Adrenal gland (tissue), 12 donors: ENCODE measurements around the gene LURAP1L. TPM values are rescaled to one million over a fixed set of nuclear protein-coding genes. Genes with fewer than 3 reads are reported as not detected.

Experiments used
- DNase-seq, 7 donors: peaks; one replicate each; pipeline ENCODE4 v3.0.0-alpha.2; 2019 to 2020
- H3K27ac ChIP-seq, 5 donors: fragments of 200-600 bp; sonication (generic) in 4 of 5; 1 replicate in 3 of 5; 2 replicates in 2 of 5; pipeline versions ENCODE4 v1.5.1 to v1.8.0; 2016 to 2020; ENCODE audit warnings: mild to moderate bottlenecking in 1 of 5
- H3K27me3 ChIP-seq: fragments of 200-600 bp; 2 replicates; pipeline ENCODE4 v1.8.0; 2021
- H3K36me3 ChIP-seq, 2 donors: fragments of 200-600 bp; replicated peaks in 1 of 2; 1 replicate in 1 of 2; 2 replicates in 1 of 2; pipeline versions ENCODE4 v1.5.1 to v1.8.0; 2018 to 2022
- H3K4me1 ChIP-seq, 2 donors: fragments of 200-600 bp; replicated peaks in 1 of 2; 1 replicate in 1 of 2; 2 replicates in 1 of 2; pipeline versions ENCODE4 v1.5.1 to v1.8.0; 2018 to 2021
- H3K4me3 ChIP-seq, 4 donors: fragments of 200-600 bp; sonication (generic) in 3 of 4; one replicate each; pipeline ENCODE4 v1.5.1; 2016 to 2018
- H3K9me3 ChIP-seq, 3 donors: fragments of 200-600 bp; sonication (generic) in 1 of 3; replicated peaks in 1 of 3; 1 replicate in 2 of 3; 2 replicates in 1 of 3; pipeline versions ENCODE4 v1.5.1 to v1.8.0; 2016 to 2021
- POLR2A ChIP-seq, 2 donors: fragments of 450-650 bp; IDR thresholded peaks; one replicate each; pipeline ENCODE4 v1.6.1; 2017; ENCODE audit warnings: antibody characterized with exemption in 2 of 2, mild to moderate bottlenecking in 2 of 2, moderate library complexity in 1 of 2
- WGBS, 4 donors: extraction: QIAGEN DNeasy Blood & Tissue Kit in 2 of 4; methylation state at CpG; one replicate each; pipeline versions ENCODE4 v1.1.5 to v1.1.7; 2013 to 2017; 5-methylcytosine and 5-hydroxymethylcytosine counted together
- intact Hi-C, 2 donors: fragments of 100-400 bp; cut with DNase I; formaldehyde crosslinking; loops; one replicate each; pipeline versions ENCODE4 v1.14.1 to v1.15.0; 2022 to 2023
- polyA plus RNA-seq, 3 donors: library from polyadenylated mRNA; stranded (reverse); fragments of 200-250 nt in 2 of 3; fragments of 350-450 nt in 1 of 3; fragmentation: Illumina TruSeq in 1 of 3; extraction: RNeasy Lipid Tissue Mini Kit (QIAGEN cat#74804) in 1 of 3; gene quantifications; one replicate each; pipeline ENCODE4 v1.2.3, GENCODE V29; 2013 to 2014
- total RNA-seq, 9 donors: library from RNA; depleted of rRNA in 4 of 9; stranded (reverse); fragments of >200 nt in 4 of 9; fragments of 120-200 nt in 1 of 9; fragmentation: NEBNext Ultra II Directional in 1 of 9; extraction: Animal tissue kit (Norgen Biotek cat#: 25700) in 1 of 9; gene quantifications; one replicate each; pipeline versions ENCODE4 v1.1.0 to v1.2.4, GENCODE V29; 2013 to 2023
- TF ChIP-seq, protein P1 (sequence below), 6 experiments: fragments of 450-650 bp in 4 of 6; fragments of 200-600 bp in 2 of 6; sonication (generic) in 1 of 6; IDR thresholded peaks; 1 replicate in 5 of 6; 2 replicates in 1 of 6; pipeline versions ENCODE4 v1.5.1 to v1.8.0; 2016 to 2021; ENCODE audit warnings: antibody characterized with exemption in 6 of 6, mild to moderate bottlenecking in 2 of 6, moderate library complexity in 1 of 6
- donor health status: healthy with polysubstance abuse.
- donor health status: Bipolar disorder and iron deficiency.
- donor health status: DM: yes; HTN: yes; CAD: no.
- donor health status: DM: no; HTN: no; CAD: no.
- donor health status: DM: no; HTN: no; CAD: no.
- donor health status: DM: yes; HTN: yes; CAD: no.

The LURAP1L gene
- total and polyA plus RNA-seq, 12 donors, result 5.3 to 29.0 (median 10.3) TPM

DNA sequence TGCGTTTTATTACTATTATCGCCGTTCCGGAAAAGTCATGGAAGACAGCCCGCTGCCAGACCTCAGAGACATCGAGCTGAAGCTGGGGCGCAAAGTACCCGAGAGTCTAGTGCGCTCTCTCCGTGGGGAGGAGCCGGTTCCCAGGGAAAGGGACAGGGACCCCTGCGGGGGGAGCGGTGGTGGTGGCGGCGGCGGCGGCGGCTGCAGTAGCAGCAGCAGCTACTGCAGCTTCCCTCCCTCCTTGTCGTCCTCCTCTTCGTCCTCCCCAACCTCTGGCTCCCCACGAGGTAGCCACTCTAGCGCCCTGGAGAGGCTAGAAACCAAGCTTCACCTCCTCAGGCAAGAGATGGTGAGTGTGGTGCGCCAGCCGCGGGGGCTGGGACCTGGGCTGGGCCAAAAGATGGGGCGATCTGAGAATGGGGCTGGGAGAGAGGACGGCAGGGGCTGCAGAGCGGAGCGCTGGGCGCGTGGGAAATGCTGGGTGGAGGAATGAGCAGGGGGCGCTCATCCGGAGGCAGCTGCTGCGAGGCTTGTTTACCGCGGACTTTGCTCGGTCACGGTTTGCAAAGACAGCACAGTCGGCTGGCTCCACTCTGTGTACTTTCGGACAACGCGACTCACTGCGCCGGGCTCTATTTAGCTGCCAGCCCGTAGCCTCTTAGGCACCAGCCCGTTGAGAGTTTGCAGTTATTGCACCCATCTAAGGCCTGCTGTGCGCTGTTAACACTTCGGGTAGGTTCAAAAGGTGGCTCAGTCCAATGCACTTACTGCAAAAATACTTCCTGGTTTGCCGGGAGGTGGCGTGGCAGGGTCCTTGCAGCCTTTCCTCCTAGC is 1.1 kb downstream of the LURAP1L start:
- peaks cover 0 to 4% of the 10 kb centered on the region in 2 donors for H3K4me1 ChIP-seq
- H3K36me3 ChIP-seq, result no peaks in the 10 kb centered on the region
- intact Hi-C loops, result loop anchor here in 1 of 2 donors (5.0 kb wide), 1 partner anchor 106 kb away; no protein-coding TSS in a partner anchor
- peak; percentile 26 to 64 (median 42) for DNase-seq
- H3K27ac ChIP-seq, result peak overlapping the region; percentile 64 to 93 (median 79)
- TF ChIP-seq POLR2A (IDR thresholded peaks at IDR 0.05), result peak in 1 of 2 donors; percentile 66
- TF ChIP-seq, protein P1, sequence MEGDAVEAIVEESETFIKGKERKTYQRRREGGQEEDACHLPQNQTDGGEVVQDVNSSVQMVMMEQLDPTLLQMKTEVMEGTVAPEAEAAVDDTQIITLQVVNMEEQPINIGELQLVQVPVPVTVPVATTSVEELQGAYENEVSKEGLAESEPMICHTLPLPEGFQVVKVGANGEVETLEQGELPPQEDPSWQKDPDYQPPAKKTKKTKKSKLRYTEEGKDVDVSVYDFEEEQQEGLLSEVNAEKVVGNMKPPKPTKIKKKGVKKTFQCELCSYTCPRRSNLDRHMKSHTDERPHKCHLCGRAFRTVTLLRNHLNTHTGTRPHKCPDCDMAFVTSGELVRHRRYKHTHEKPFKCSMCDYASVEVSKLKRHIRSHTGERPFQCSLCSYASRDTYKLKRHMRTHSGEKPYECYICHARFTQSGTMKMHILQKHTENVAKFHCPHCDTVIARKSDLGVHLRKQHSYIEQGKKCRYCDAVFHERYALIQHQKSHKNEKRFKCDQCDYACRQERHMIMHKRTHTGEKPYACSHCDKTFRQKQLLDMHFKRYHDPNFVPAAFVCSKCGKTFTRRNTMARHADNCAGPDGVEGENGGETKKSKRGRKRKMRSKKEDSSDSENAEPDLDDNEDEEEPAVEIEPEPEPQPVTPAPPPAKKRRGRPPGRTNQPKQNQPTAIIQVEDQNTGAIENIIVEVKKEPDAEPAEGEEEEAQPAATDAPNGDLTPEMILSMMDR (IDR thresholded peaks at IDR 0.05), result peak in 5 of 6 experiments; percentile 46 to 66 (median 60)
- no peaks in the 10 kb centered on the region for H3K27me3 ChIP-seq
- 0 to 2% (median 1%) methylated on average over 25 to 50 of the region's 50 CpGs for WGBS, 4 donors
- no peaks in the 10 kb centered on the region for H3K9me3 ChIP-seq
- H3K4me3 ChIP-seq, result peak overlapping the region; percentile 2 to 76 (median 28)

DNA sequence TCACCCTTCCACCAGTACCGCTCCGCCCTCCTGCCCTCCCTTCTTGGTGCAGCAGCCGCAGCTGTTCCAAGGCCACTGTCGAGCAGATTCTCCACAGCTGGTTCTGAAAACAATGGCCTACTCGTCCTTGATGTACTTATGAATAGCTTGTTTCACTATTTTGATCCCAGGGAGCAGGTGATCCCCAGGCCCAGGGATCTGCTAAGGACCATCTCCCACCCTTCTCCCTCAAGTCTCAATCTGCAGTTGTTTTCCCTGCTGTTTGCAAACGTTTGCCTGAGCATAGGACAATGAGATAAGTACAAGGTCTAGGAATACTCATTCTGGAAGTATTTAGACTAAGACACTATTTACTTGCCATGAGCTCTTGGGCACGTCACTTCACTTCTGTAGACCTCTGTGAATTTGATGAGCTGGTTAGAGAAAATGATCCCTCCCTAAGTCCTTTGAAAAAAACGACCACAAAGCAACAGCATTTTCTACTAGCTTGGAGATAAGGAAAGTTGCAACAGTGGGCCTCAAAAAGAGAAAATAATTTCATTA is 1.8 kb downstream of the LURAP1L start:
- Histone ChIP-seq H3K27me3 (no peaks in the 10 kb centered on the region), H3K4me3 (peak overlapping the region in 3 of 4 donors; percentile 5 to 76 (median 51)), H3K9me3 (no peaks in the 10 kb centered on the region), H3K27ac (peak overlapping the region; percentile 57 to 93 (median 69)), H3K36me3 (no peaks in the 10 kb centered on the region), H3K4me1 (peaks cover 0 to 4% of the 10 kb centered on the region in 2 donors)
- intact Hi-C loops, result loop anchor here in 1 of 2 donors (5.0 kb wide), 1 partner anchor 106 kb away; no protein-coding TSS in a partner anchor
- whole genome bisulfite sequencing, 4 donors, result 3 to 5% (median 4%) methylated on average over 8 of the region's 8 CpGs
- TF ChIP-seq POLR2A (IDR thresholded peaks at IDR 0.05), result peak in 1 of 2 donors; percentile 15
- TF ChIP-seq, protein P1 (IDR thresholded peaks at IDR 0.05), result no peak
- DNase-seq, result peak; percentile 86 to 96 (median 92)

DNA sequence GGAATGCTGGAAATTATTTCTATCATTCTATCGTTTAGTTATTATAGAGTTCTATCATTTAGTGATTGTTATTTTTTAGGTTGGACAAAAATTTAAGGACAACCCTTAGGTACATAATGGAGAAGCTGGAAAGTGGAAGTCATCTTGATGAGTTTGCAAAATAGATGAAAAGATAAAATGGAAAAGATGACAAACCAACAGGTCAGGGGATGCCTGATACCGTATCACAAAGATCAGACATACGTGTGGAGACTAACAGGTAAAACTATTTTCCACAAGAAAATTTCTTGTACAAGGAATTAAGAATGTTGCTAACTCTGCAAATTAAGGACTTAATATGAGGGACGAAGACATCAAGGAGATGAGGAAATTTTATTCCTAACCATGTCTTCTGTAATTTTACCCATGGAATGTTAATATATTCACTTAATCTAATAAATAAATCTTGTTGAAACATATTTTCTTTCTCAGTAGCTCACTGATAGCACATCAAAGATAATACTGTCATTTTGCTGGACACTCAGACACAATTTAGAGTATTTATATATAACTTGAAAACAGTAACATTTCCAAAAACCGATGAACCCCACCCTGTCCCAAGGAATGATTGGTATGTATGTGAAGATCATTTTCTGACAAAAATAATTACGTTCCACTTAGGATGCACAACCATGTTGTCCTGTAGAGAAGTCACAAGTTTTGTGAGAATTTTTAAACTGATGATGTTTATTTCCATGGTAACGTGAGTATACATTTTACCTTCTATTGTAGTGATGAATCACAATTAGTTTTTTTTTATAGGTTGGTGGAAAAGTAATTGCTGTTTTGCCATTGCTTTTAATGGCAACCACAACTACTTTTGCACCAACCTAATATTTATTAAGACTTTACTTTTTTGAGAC is 2.6 kb downstream of the LURAP1L start:
- H3K9me3 ChIP-seq, result no peaks in the 10 kb centered on the region
- H3K27me3 ChIP-seq, result no peaks in the 10 kb centered on the region
- peak overlapping the region in 1 of 4 donors; percentile 76 for H3K4me3 ChIP-seq
- H3K36me3 ChIP-seq, result no peaks in the 10 kb centered on the region
- intact Hi-C loops, result loop anchor here in 1 of 2 donors (5.0 kb wide), 1 partner anchor 105 kb away; no protein-coding TSS in a partner anchor
- no peak for DNase-seq
- H3K4me1 ChIP-seq, result peaks cover 0 to 4% of the 10 kb centered on the region in 2 donors
- TF ChIP-seq POLR2A (IDR thresholded peaks at IDR 0.05), result no peak
- TF ChIP-seq, protein P1 (IDR thresholded peaks at IDR 0.05), result no peak
- H3K27ac ChIP-seq, result peak overlapping the region; percentile 57 to 93 (median 69)
- 59 to 65% (median 63%) methylated on average over 7 of the region's 7 CpGs for WGBS, 4 donors
